Measurements from ENCODE around the gene GARS1.
"Not testable (repeated sequence)": the region's sequence is repeated elsewhere in the genome, so short reads cannot be mapped to it uniquely, and the experiment has no call there.

GARS1 gene

GRCh38 chr7:30634193-30634626 is 39.5 kb downstream of the GARS1 start:
- no peak for DNase-seq (ENCODE audit: low read depth)
- H3K4me3 ChIP-seq (ENCODE audit: low read length): no peak overlapping the region
- TF ChIP-seq CTCF (IDR thresholded peaks at IDR 0.05; ENCODE audit: insufficient read depth, low read depth, low read length, missing control alignments): no peak

GRCh38 chr7:30634634-30635201 is 40.0 kb downstream of the GARS1 start:
- no peak for TF ChIP-seq CTCF (IDR thresholded peaks at IDR 0.05; ENCODE audit: insufficient read depth, low read depth, low read length, missing control alignments)
- H3K4me3 ChIP-seq (ENCODE audit: low read length): no peak overlapping the region
- no peak for DNase-seq (ENCODE audit: low read depth)

- DNase-seq (ENCODE audit: low read depth): no peak
- TF ChIP-seq CTCF (IDR thresholded peaks at IDR 0.05; ENCODE audit: insufficient read depth, low read depth, low read length, missing control alignments): no peak
- H3K4me3 ChIP-seq (ENCODE audit: low read length): no peak overlapping the region
These were observed 41.1 kb downstream of the GARS1 start for GRCh38 chr7:30635798-30636197.

- not testable (repeated sequence) for DNase-seq (ENCODE audit: low read depth); H3K4me3 ChIP-seq (ENCODE audit: low read length)
These were observed 47.6 kb downstream of the GARS1 start for GRCh38 chr7:30642322-30642721.

GRCh38 chr7:30642789-30643188 is 48.1 kb downstream of the GARS1 start:
- no peak for DNase-seq (ENCODE audit: low read depth)
- H3K4me3 ChIP-seq (ENCODE audit: low read length): no peak overlapping the region
- TF ChIP-seq CTCF (IDR thresholded peaks at IDR 0.05; ENCODE audit: insufficient read depth, low read depth, low read length, missing control alignments): no peak

- no peak for DNase-seq (ENCODE audit: low read depth)
- no peak overlapping the region for H3K4me3 ChIP-seq (ENCODE audit: low read length)
- no peak for TF ChIP-seq CTCF (IDR thresholded peaks at IDR 0.05; ENCODE audit: insufficient read depth, low read depth, low read length, missing control alignments)
These were observed 49.7 kb downstream of the GARS1 start for GRCh38 chr7:30644286-30644955.

GRCh38 chr7:30645661-30646060 is 51.0 kb downstream of the GARS1 start:
- no peak for DNase-seq (ENCODE audit: low read depth)
- TF ChIP-seq CTCF (IDR thresholded peaks at IDR 0.05; ENCODE audit: insufficient read depth, low read depth, low read length, missing control alignments): no peak
- no peak overlapping the region for H3K4me3 ChIP-seq (ENCODE audit: low read length)
